Fibroblast of lung (primary cell): ENCODE data around the gene NUDT14. TPM values are rescaled to one million over a fixed set of nuclear protein-coding genes. Genes with fewer than 3 reads are reported as not detected.

Experiments used
- DNase-seq, 2 donors: peaks; one replicate each; pipeline versions ENCODE4 v3.0.0 to v3.0.0-alpha.2; 2010; ENCODE audit warnings: low read depth in 2 of 2
- H2AFZ ChIP-seq: 2 replicates; pipeline ENCODE4 v1.5.1; 2012; ENCODE audit warnings: low read length, control low read depth, inconsistent platforms
- H3K27ac ChIP-seq: 2 replicates; pipeline ENCODE4 v1.5.1; 2011; ENCODE audit warnings: low read length, control low read depth; ENCODE audit not compliant: insufficient read depth
- H3K27me3 ChIP-seq: 2 replicates; pipeline ENCODE4 v1.5.1; 2011; ENCODE audit warnings: mild to moderate bottlenecking, low read length; ENCODE audit not compliant: control insufficient read depth, insufficient read depth
- H3K36me3 ChIP-seq: 2 replicates; pipeline ENCODE4 v1.5.1; 2011; ENCODE audit warnings: low read length; ENCODE audit not compliant: control insufficient read depth, insufficient read depth
- H3K4me1 ChIP-seq: 2 replicates; pipeline ENCODE4 v1.5.1; 2011; ENCODE audit warnings: low read length; ENCODE audit not compliant: control insufficient read depth, insufficient read depth; ENCODE audit errors: extremely low read depth
- H3K4me2 ChIP-seq: 2 replicates; pipeline ENCODE4 v1.5.1; 2011; ENCODE audit warnings: low read length, control low read depth; ENCODE audit not compliant: insufficient read depth; ENCODE audit errors: extremely low read depth
- H3K4me3 ChIP-seq, 4 experiments: fragments of 200-600 bp in 1 of 4; sonication (generic) in 1 of 4; replicated peaks in 1 of 4; 2 replicates each; pipeline ENCODE4 v1.5.1; 2011 to 2016; ENCODE audit warnings: low read length in 4 of 4, low read depth in 3 of 4, mild to moderate bottlenecking in 3 of 4, control low read depth in 2 of 4, inconsistent platforms in 1 of 4, mixed read lengths in 1 of 4; ENCODE audit not compliant: insufficient read depth in 1 of 4; ENCODE audit errors: control extremely low read depth in 1 of 4
- H3K79me2 ChIP-seq: 2 replicates; pipeline ENCODE4 v1.5.1; 2012; ENCODE audit warnings: mild to moderate bottlenecking, low read length, inconsistent platforms; ENCODE audit not compliant: control insufficient read depth, insufficient read depth
- H3K9ac ChIP-seq: 2 replicates; pipeline ENCODE4 v1.5.1; 2011; ENCODE audit warnings: mild to moderate bottlenecking, low read length, control low read depth; ENCODE audit not compliant: insufficient read depth
- H3K9me3 ChIP-seq: 2 replicates; pipeline ENCODE4 v1.5.1; 2012; ENCODE audit warnings: low read depth, low read length; ENCODE audit not compliant: control insufficient read depth, insufficient read depth
- H4K20me1 ChIP-seq: 2 replicates; pipeline ENCODE4 v1.5.1; 2011; ENCODE audit warnings: low read length; ENCODE audit not compliant: control insufficient read depth, insufficient read depth; ENCODE audit errors: extremely low read depth
- CTCF ChIP-seq, 2 donors: IDR thresholded peaks in 1 of 2; conservative IDR thresholded peaks in 1 of 2; 1 replicate in 1 of 2; 2 replicates in 1 of 2; pipeline ENCODE4 v1.5.1; 2011 to 2012; ENCODE audit warnings: low read length in 2 of 2, control low read depth in 1 of 2, inconsistent platforms in 1 of 2, low read depth in 1 of 2, mild to moderate bottlenecking in 1 of 2
- EZH2 ChIP-seq: IDR thresholded peaks from 2 replicates; pipeline ENCODE4 v1.5.1; 2012; ENCODE audit warnings: low read length, control low read depth, mild to moderate bottlenecking; ENCODE audit errors: missing control alignments
- polyA plus RNA-seq, 2 donors: library from polyadenylated mRNA; depleted of rRNA in 1 of 2; stranded (reverse) in 1 of 2; unstranded in 1 of 2; fragments of >200 nt; gene quantifications; 2 replicates each; pipeline ENCODE4 v1.2.1, GENCODE V29; 2011 to 2012; ENCODE audit warnings: missing spikeins in 1 of 2
- total RNA-seq: library from RNA; depleted of rRNA; stranded (reverse); fragments of >200 nt; gene quantifications from 2 replicates; pipeline ENCODE4 v1.2.1, GENCODE V29; 2014

NUDT14 gene
- total and polyA plus RNA-seq, 2 donors (not counting 1 experiment from before 2014, with no cell fraction given) = 6.7 to 14.2 TPM

GRCh38 chr14:105197211-105197641 is 16.1 kb upstream of the NUDT14 start:
- Histone ChIP-seq H4K20me1 (no peaks in the 10 kb centered on the region), H3K27ac (no peak overlapping the region), H3K4me2 (no peak overlapping the region), H3K27me3 (peaks cover 14% of the 10 kb centered on the region), H3K4me3 (no peak overlapping the region), H3K9me3 (no peaks in the 10 kb centered on the region), H3K4me1 (no peaks in the 10 kb centered on the region), H3K9ac (no peak overlapping the region), H3K36me3 (no peaks in the 10 kb centered on the region), H2AFZ (no peak overlapping the region), H3K79me2 (no peaks in the 10 kb centered on the region)
- TF ChIP-seq EZH2 = peak; percentile 36
- no peak for TF ChIP-seq CTCF (conservative IDR thresholded peaks at IDR 0.05 in 1 of 2, IDR thresholded peaks at IDR 0.05 in 1 of 2; ENCODE audit: low read depth in 1 of 2, low read length in 2 of 2)
- DNase-seq = peak; percentile 17 to 25

- Histone ChIP-seq H3K79me2 (no peaks in the 10 kb centered on the region), H3K36me3 (no peaks in the 10 kb centered on the region), H3K9me3 (no peaks in the 10 kb centered on the region), H3K9ac (no peak overlapping the region), H3K4me2 (no peak overlapping the region), H3K4me3 (no peak overlapping the region), H3K27me3 (peaks cover 14% of the 10 kb centered on the region), H4K20me1 (no peaks in the 10 kb centered on the region), H2AFZ (no peak overlapping the region), H3K27ac (no peak overlapping the region), H3K4me1 (no peaks in the 10 kb centered on the region)
- TF ChIP-seq CTCF (conservative IDR thresholded peaks at IDR 0.05 in 1 of 2, IDR thresholded peaks at IDR 0.05 in 1 of 2; ENCODE audit: low read depth in 1 of 2, low read length in 2 of 2) (no peak), EZH2 (peak; percentile 79)
- no peak for DNase-seq
These were observed 15.3 kb upstream of the NUDT14 start for GRCh38 chr14:105196265-105196960.

- no peak for DNase-seq
- Histone ChIP-seq H3K27me3 (peaks cover 14% of the 10 kb centered on the region), H3K9me3 (no peaks in the 10 kb centered on the region), H3K4me3 (no peak overlapping the region), H2AFZ (no peak overlapping the region), H3K36me3 (no peaks in the 10 kb centered on the region), H3K79me2 (no peaks in the 10 kb centered on the region), H3K27ac (no peak overlapping the region), H3K4me1 (no peaks in the 10 kb centered on the region), H3K4me2 (no peak overlapping the region), H4K20me1 (no peaks in the 10 kb centered on the region), H3K9ac (no peak overlapping the region)
- TF ChIP-seq EZH2 = no peak
- TF ChIP-seq CTCF (conservative IDR thresholded peaks at IDR 0.05 in 1 of 2, IDR thresholded peaks at IDR 0.05 in 1 of 2; ENCODE audit: low read depth in 1 of 2, low read length in 2 of 2) = no peak
These were observed 14.6 kb upstream of the NUDT14 start for GRCh38 chr14:105195522-105196264.
